ENCODE results near the gene AP5Z1. TPM values are rescaled to one million over a fixed set of nuclear protein-coding genes. Genes with fewer than 3 reads are reported as not detected.

The AP5Z1 gene
- 1 to 10 TPM; 7.5 to 9.2 TPM for total RNA-seq

- Histone ChIP-seq H3K36me3 (no peaks in the 10 kb centered on the region), H3K4me3 (peak within 1 kb of the TSS; percentile 85 to 91), H3K4me1 (peaks cover 0 to 34% of the 10 kb centered on the region in 2 donors), H3K27me3 (no peaks in the 10 kb centered on the region), H3K9me3 (no peaks in the 10 kb centered on the region), H3K27ac (peak within 1 kb of the TSS; percentile 91 to 96)
- DNase-seq (ENCODE audit: low spot score), result peak; percentile 96
- TF ChIP-seq CTCF (IDR thresholded peaks at IDR 0.05), result no peak
Measured at GRCh38 chr7:4775250-4775847, at the start of gene AP5Z1. AP5Z1 (plus strand) TSS chr7:4775623; CDS start chr7:4775716, 93 bp downstream.

GRCh38 chr7:4725850-4726450 lies 49.5 kb upstream of the AP5Z1 start:
- peak overlapping the region; percentile 81 to 82 for H3K27ac ChIP-seq
- H3K4me1 ChIP-seq, result peaks cover 0 to 54% of the 10 kb centered on the region in 2 donors
- DNase-seq (ENCODE audit: low spot score), result no peak
- no peaks in the 10 kb centered on the region for H3K27me3 ChIP-seq
- no peak for TF ChIP-seq CTCF (IDR thresholded peaks at IDR 0.05)
- peak overlapping the region; percentile 29 to 48 for H3K4me3 ChIP-seq
- H3K9me3 ChIP-seq, result no peaks in the 10 kb centered on the region
- H3K36me3 ChIP-seq, result peaks cover 9% of the 10 kb centered on the region

GRCh38 chr7:4726566-4726965 lies 48.9 kb upstream of the AP5Z1 start:
- Histone ChIP-seq H3K36me3 (peaks cover 9% of the 10 kb centered on the region), H3K4me3 (no peak overlapping the region), H3K9me3 (no peaks in the 10 kb centered on the region), H3K4me1 (peaks cover 0 to 56% of the 10 kb centered on the region in 2 donors), H3K27ac (peak overlapping the region; percentile 81 to 82), H3K27me3 (no peaks in the 10 kb centered on the region)
- DNase-seq (ENCODE audit: low spot score), result no peak
- no peak for TF ChIP-seq CTCF (IDR thresholded peaks at IDR 0.05)

GRCh38 chr7:4727914-4728705 lies 47.3 kb upstream of the AP5Z1 start:
- no peaks in the 10 kb centered on the region for H3K36me3 ChIP-seq
- no peaks in the 10 kb centered on the region for H3K9me3 ChIP-seq
- DNase-seq (ENCODE audit: low spot score), result no peak
- H3K27me3 ChIP-seq, result no peaks in the 10 kb centered on the region
- H3K4me1 ChIP-seq, result peaks cover 0 to 49% of the 10 kb centered on the region in 2 donors
- no peak for TF ChIP-seq CTCF (IDR thresholded peaks at IDR 0.05)
- no peak overlapping the region for H3K27ac ChIP-seq
- H3K4me3 ChIP-seq, result no peak overlapping the region

- Histone ChIP-seq H3K4me1 (peaks cover 0 to 41% of the 10 kb centered on the region in 2 donors), H3K27ac (no peak overlapping the region), H3K36me3 (no peaks in the 10 kb centered on the region), H3K4me3 (no peak overlapping the region), H3K9me3 (no peaks in the 10 kb centered on the region), H3K27me3 (no peaks in the 10 kb centered on the region)
- no peak for TF ChIP-seq CTCF (IDR thresholded peaks at IDR 0.05)
- no peak for DNase-seq (ENCODE audit: low spot score)
Measured at GRCh38 chr7:4729266-4729665, 46.2 kb upstream of the AP5Z1 start.
